Peyer's patch (tissue), 4 donors: Measurements from ENCODE around the gene PRR19.

Experiments
- POLR2A ChIP-seq, 2 donors: fragments of 450-650 bp; IDR thresholded peaks; one replicate each; pipeline ENCODE4 v1.5.1; 2017; ENCODE audit warnings: antibody characterized with exemption in 2 of 2, mild to moderate bottlenecking in 2 of 2, moderate library complexity in 2 of 2
- TF ChIP-seq, protein P1 (sequence below), 6 experiments: fragments of 450-650 bp in 4 of 6; fragments of 200-600 bp in 2 of 6; sonication (generic) in 1 of 6; IDR thresholded peaks; one replicate each; pipeline ENCODE4 v1.5.1; 2017 to 2019; ENCODE audit warnings: antibody characterized with exemption in 6 of 6, mild to moderate bottlenecking in 3 of 6, moderate library complexity in 1 of 6

DNA sequence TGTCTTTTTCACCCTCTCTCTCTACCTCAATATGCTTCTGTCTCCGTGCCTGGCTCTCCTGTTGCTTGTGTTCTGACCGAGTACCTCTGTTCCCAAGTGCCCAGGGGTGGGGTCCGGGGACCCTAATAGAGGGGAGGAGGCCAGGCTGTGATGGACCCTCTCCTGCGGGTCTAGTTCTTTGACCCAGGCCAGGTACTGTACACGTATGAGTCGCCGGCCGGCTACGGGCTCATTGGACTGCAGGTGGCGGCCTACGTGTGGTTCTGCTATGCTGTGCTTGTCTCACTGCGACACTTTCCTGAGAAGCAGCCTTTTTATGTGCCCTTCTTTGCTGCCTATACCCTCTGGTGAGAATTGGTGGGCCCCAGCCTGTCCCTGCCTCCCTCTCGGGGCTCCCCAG, 15.6 kb downstream of the PRR19 start:
- TF ChIP-seq POLR2A (IDR thresholded peaks at IDR 0.05): no peak
- TF ChIP-seq, protein P1, sequence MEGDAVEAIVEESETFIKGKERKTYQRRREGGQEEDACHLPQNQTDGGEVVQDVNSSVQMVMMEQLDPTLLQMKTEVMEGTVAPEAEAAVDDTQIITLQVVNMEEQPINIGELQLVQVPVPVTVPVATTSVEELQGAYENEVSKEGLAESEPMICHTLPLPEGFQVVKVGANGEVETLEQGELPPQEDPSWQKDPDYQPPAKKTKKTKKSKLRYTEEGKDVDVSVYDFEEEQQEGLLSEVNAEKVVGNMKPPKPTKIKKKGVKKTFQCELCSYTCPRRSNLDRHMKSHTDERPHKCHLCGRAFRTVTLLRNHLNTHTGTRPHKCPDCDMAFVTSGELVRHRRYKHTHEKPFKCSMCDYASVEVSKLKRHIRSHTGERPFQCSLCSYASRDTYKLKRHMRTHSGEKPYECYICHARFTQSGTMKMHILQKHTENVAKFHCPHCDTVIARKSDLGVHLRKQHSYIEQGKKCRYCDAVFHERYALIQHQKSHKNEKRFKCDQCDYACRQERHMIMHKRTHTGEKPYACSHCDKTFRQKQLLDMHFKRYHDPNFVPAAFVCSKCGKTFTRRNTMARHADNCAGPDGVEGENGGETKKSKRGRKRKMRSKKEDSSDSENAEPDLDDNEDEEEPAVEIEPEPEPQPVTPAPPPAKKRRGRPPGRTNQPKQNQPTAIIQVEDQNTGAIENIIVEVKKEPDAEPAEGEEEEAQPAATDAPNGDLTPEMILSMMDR (IDR thresholded peaks at IDR 0.05): no peak
